Uterus (tissue), 2 donors: ENCODE results near the gene PRRG4.

Experiments
- CTCF ChIP-seq, 4 experiments: fragments of 200-600 bp in 2 of 4; fragments of 450-650 bp in 2 of 4; sonication (generic) in 2 of 4; IDR thresholded peaks; one replicate each; pipeline ENCODE4 v1.5.1; 2016 to 2019; ENCODE audit warnings: antibody characterized with exemption in 4 of 4, mild to moderate bottlenecking in 2 of 4, moderate library complexity in 1 of 4
- POLR2A ChIP-seq, 2 donors: fragments of 450-650 bp; IDR thresholded peaks; one replicate each; pipeline ENCODE4 v1.6.1; 2016; ENCODE audit warnings: antibody characterized with exemption in 2 of 2, mild to moderate bottlenecking in 1 of 2, moderate library complexity in 1 of 2

DNA sequence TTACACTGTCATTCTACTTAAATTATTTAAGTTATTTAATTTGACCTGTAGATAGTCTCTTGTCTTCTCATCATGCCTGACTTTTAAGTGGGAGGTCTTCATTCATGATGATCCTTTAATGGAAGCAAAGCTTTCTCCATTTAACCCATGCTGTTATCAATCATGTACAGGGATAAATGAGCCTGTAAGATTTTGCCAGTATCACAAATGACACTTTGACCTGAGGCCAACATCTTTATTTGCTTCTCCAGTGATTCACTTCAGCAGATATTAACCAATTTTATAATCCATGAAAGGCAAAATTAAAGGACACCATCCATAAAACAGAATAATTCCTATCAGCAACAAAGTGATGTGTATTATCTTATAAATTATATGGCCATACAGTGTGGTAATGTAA lies 42.9 kb upstream of the PRRG4 start:
- TF ChIP-seq CTCF (IDR thresholded peaks at IDR 0.05): no peak
- no peak for TF ChIP-seq POLR2A (IDR thresholded peaks at IDR 0.05)
